ENCODE results near the gene C1R. TPM values are rescaled to one million over a fixed set of nuclear protein-coding genes. Genes with fewer than 3 reads are reported as not detected.

The C1R gene
- total and polyA plus RNA-seq, 2 of the 8 experiments (the other 6 are each of a cell fraction or from before 2014, with no cell fraction given): 6.9 to 16.3 TPM

GRCh38 chr12:7120166-7120565, 27.9 kb upstream of the C1R start:
- Histone ChIP-seq H2AFZ (ENCODE audit: low read length) (no peak overlapping the region), H3K4me2 (ENCODE audit: insufficient read depth in 1 of 2, low read depth in 2 of 2, low read length in 2 of 2) (no peak overlapping the region), H3K9ac (replicated peaks in 1 of 4; ENCODE audit: extremely low read depth in 1 of 4, low read depth in 3 of 4, low read length in 3 of 4) (no peak overlapping the region), H4K91ac (replicated peaks; ENCODE audit: insufficient read length, low read length) (no peak overlapping the region), H3K4ac (replicated peaks; ENCODE audit: insufficient read length, low read depth, low read length) (no peak overlapping the region), H4K20me1 (replicated peaks in 1 of 2; ENCODE audit: control insufficient read depth in 1 of 2, insufficient read depth in 2 of 2, low read length in 2 of 2) (no peaks in the 10 kb centered on the region), H2BK120ac (replicated peaks; ENCODE audit: low read depth, low read length) (no peak overlapping the region), H2BK12ac (ENCODE audit: low read depth, low read length) (no peak overlapping the region), H3K79me1 (ENCODE audit: low read depth, low read length) (no peaks in the 10 kb centered on the region), H3K23ac (ENCODE audit: insufficient read length) (no peak overlapping the region), H3K27me3 (replicated peaks in 1 of 4; ENCODE audit: control insufficient read depth in 3 of 4, extremely low read depth in 1 of 4, insufficient read depth in 3 of 4, low read length in 3 of 4) (no peaks in the 10 kb centered on the region), H3K4me1 (replicated peaks in 1 of 4; ENCODE audit: control insufficient read depth in 3 of 4, insufficient read depth in 4 of 4, low read length in 3 of 4) (no peaks in the 10 kb centered on the region), H3K14ac (ENCODE audit: insufficient read length) (no peak overlapping the region), H2AK5ac (ENCODE audit: low read depth, low read length) (no peak overlapping the region), H2BK15ac (ENCODE audit: low read length) (no peak overlapping the region), H3K23me2 (ENCODE audit: low read depth, low read length) (no peaks in the 10 kb centered on the region), H3K79me2 (ENCODE audit: control insufficient read depth in 1 of 2, insufficient read depth in 2 of 2, low read length in 2 of 2) (no peaks in the 10 kb centered on the region), H3K4me3 (ENCODE audit: extremely low read depth in 1 of 4, insufficient read depth in 2 of 4, low read depth in 3 of 4, low read length in 4 of 4) (no peak overlapping the region), H3K36me3 (ENCODE audit: control insufficient read depth in 2 of 4, insufficient read depth in 4 of 4, low read length in 3 of 4) (no peaks in the 10 kb centered on the region), H2BK20ac (ENCODE audit: low read length) (no peak overlapping the region), H3K9me3 (ENCODE audit: insufficient read depth in 2 of 2, low read depth in 1 of 2, low read length in 1 of 2) (no peaks in the 10 kb centered on the region), H4K8ac (ENCODE audit: extremely low read depth, insufficient read depth, low read length) (no peak overlapping the region; the same call in 1 of the 2 replicates), H4K5ac (ENCODE audit: insufficient read length, low read depth, low read length) (no peak overlapping the region), H2BK5ac (ENCODE audit: low read depth, low read length) (no peak overlapping the region), H3K27ac (ENCODE audit: low read depth, low read length) (no peak overlapping the region), H3K56ac (replicated peaks; ENCODE audit: insufficient read length, low read depth, low read length) (no peak overlapping the region), H3K18ac (ENCODE audit: extremely low read depth, low read length) (no peak overlapping the region)
- POLR2A ChIA-PET (ENCODE audit: partially characterized antibody): interaction anchor here (0.8 to 3.5 kb wide), 3 partner anchors 10 to 188 kb away, joined by 3 to 21 read pairs (median 4); partner anchors contain the start of genes CLSTN3 and RBP5
- FAIRE-seq (no peak), DNase-seq (ENCODE audit: low read depth in 1 of 2, low spot score in 2 of 2) (no peak)
- 81% methylated on average over 5 of the region's 5 CpGs; no CpG with 5 or more reads in 1 of the 2 experiments for WGBS, 2 experiments (ENCODE audit: extremely low coverage in 1 of 2, insufficient coverage in 1 of 2, insufficient read length in 1 of 2, insufficient replicate concordance in 2 of 2, low coverage in 1 of 2, low lambda C conversion rate in 2 of 2, missing lambda C conversion rate in 1 of 2)
- CTCF ChIA-PET (ENCODE audit: partially characterized antibody): interaction anchor here (2.5 to 9.5 kb wide), 3 partner anchors 9 to 23 kb away, joined by 8 to 67 read pairs (median 21); partner anchors contain the start of gene C1RL
- TF ChIP-seq RBBP5 (IDR thresholded peaks at IDR 0.05; ENCODE audit: borderline replicate concordance, low read depth, low read length) (no peak), POU5F1 (IDR thresholded peaks at IDR 0.05; ENCODE audit: low read depth, low read length) (no peak), TAF1 (IDR thresholded peaks at IDR 0.05; ENCODE audit: low read depth, low read length) (no peak), JUND (IDR thresholded peaks at IDR 0.05; ENCODE audit: low read length) (no peak), TAF7 (optimal IDR thresholded peaks at IDR 0.05; ENCODE audit: borderline replicate concordance, low read depth, low read length) (no peak), TEAD4 (IDR thresholded peaks at IDR 0.05; ENCODE audit: low read depth, low read length) (no peak), ATF3 (IDR thresholded peaks at IDR 0.05; ENCODE audit: insufficient read depth, low read depth, low read length) (no peak), EZH2 (IDR thresholded peaks at IDR 0.05; ENCODE audit: low read depth, low read length, severe bottlenecking) (no peak), FOSL1 (IDR thresholded peaks at IDR 0.05; ENCODE audit: insufficient read depth, low read depth, low read length) (no peak), ZNF274 (IDR thresholded peaks at IDR 0.05; ENCODE audit: borderline replicate concordance, extremely low read depth, low read length) (no peak), SP4 (IDR thresholded peaks at IDR 0.05; ENCODE audit: low read length) (no peak), CBX5 (IDR thresholded peaks at IDR 0.05; ENCODE audit: low read depth, low read length) (no peak), BACH1 (IDR thresholded peaks at IDR 0.05; ENCODE audit: low read length) (no peak), SIRT6 (IDR thresholded peaks at IDR 0.05; ENCODE audit: low read length) (no peak), YY1 (IDR thresholded peaks at IDR 0.05; ENCODE audit: low read depth, low read length) (no peak)
